GM18951 (cell line): ENCODE results near the gene RAB20.
"Not testable (repeated sequence)": the region's sequence is repeated elsewhere in the genome, so short reads cannot be mapped to it uniquely, and the experiment has no call there.

Experiments used
- POLR2A ChIP-seq: IDR thresholded peaks from 4 replicates; pipeline ENCODE4 v1.6.1; 2011; ENCODE audit warnings: mild to moderate bottlenecking; ENCODE audit not compliant: insufficient read length, insufficient read depth; ENCODE audit errors: extremely low read depth
- in situ Hi-C: fragments of 300-500 bp; cut with MboI; formaldehyde crosslinking; loops from one replicate; pipeline ENCODE4 v1.12.0; 2022; ENCODE audit warnings: low sequenced_read_pairs, mixed read lengths, inconsistent platforms; ENCODE audit not compliant: unreplicated experiment

Gene RAB20

GRCh38 chr13:110539894-110540293 lies 21.6 kb downstream of the RAB20 start:
- no peak for TF ChIP-seq POLR2A
- in situ Hi-C loops, result no loop called here

- no peak for TF ChIP-seq POLR2A
Observed at GRCh38 chr13:110538632-110539031, 22.9 kb downstream of the RAB20 start.

GRCh38 chr13:110536006-110536693 lies 25.4 kb downstream of the RAB20 start:
- TF ChIP-seq POLR2A, result no peak
- in situ Hi-C loops, result no loop called here

More at GRCh38 chr13:110538632-110539031, 22.9 kb downstream of the RAB20 start:
- in situ Hi-C loops, result no loop called here

- in situ Hi-C loops, result no loop called here
- no peak for TF ChIP-seq POLR2A
Observed at GRCh38 chr13:110535526-110535925, 26.0 kb downstream of the RAB20 start.

GRCh38 chr13:110533771-110534670 lies 27.5 kb downstream of the RAB20 start:
- TF ChIP-seq POLR2A, result no peak
- in situ Hi-C loops, result no loop called here

DNA sequence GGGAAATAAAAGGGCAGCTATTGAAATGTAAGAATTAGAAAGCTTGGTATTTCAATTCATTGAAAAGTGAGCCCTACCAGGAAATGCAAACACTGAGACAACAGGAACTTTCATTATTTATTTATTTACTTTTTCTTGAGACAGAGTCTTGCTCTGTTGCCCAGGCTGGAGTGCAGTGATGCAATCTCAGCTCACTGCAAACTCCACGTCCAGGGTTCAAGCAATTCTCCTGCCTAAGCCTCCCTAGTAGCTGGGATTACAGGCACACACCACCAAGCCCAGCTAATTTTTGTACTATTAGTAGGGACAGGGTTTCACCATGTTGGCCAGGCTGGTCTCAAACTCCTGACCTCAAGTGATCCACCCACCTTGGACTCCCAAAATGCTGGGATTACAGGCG lies 29.3 kb downstream of the RAB20 start:
- in situ Hi-C loops, result not testable (repeated sequence)

- in situ Hi-C loops, result no loop called here
- TF ChIP-seq POLR2A, result no peak
Observed at GRCh38 chr13:110531671-110532083, 29.8 kb downstream of the RAB20 start.

GRCh38 chr13:110531100-110531499 lies 30.4 kb downstream of the RAB20 start:
- no peak for TF ChIP-seq POLR2A
- in situ Hi-C loops, result no loop called here

DNA sequence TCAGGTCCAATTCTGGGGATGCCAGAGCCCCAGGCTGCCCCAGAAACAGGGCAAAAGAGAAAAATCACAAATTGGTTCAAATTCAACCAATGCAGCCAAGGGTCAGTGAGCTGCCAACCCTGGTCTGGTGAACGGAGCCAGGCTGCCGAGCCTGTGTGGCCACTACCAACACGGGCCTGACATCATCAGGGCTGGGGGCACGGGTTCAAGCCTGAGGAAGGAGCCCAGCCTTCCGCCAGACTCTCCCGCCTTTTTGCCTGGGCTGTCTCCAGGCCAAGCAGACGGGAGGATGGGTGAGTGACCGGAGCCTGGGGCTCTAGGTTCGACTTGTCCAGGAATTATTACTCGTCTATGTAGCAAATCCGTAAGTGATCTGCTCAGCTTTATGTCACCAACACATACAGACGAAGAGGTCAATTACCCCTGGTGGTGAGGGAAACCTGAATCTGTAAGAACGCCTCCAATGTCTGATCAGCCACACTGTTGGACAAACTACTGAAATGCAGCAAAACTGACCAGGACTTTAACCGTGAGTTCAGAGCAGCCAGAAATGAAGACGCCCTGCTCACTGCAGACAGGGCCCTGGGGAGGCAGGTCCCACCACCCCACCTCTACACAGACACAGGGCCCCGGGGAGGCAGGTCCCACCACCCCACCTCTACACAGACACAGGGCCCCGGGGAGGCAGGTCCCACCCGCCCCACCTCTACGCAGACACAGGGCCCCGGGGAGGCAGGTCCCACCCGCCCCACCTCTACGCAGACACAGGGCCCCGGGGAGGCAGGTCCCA lies 31.8 kb downstream of the RAB20 start:
- no peak for TF ChIP-seq POLR2A
- in situ Hi-C loops, result no loop called here

- TF ChIP-seq POLR2A, result no peak
- in situ Hi-C loops, result no loop called here
Observed at GRCh38 chr13:110528911-110529310, 32.6 kb downstream of the RAB20 start.

- in situ Hi-C loops, result no loop called here
- TF ChIP-seq POLR2A, result no peak
Observed at GRCh38 chr13:110528371-110528770, 33.2 kb downstream of the RAB20 start.

DNA sequence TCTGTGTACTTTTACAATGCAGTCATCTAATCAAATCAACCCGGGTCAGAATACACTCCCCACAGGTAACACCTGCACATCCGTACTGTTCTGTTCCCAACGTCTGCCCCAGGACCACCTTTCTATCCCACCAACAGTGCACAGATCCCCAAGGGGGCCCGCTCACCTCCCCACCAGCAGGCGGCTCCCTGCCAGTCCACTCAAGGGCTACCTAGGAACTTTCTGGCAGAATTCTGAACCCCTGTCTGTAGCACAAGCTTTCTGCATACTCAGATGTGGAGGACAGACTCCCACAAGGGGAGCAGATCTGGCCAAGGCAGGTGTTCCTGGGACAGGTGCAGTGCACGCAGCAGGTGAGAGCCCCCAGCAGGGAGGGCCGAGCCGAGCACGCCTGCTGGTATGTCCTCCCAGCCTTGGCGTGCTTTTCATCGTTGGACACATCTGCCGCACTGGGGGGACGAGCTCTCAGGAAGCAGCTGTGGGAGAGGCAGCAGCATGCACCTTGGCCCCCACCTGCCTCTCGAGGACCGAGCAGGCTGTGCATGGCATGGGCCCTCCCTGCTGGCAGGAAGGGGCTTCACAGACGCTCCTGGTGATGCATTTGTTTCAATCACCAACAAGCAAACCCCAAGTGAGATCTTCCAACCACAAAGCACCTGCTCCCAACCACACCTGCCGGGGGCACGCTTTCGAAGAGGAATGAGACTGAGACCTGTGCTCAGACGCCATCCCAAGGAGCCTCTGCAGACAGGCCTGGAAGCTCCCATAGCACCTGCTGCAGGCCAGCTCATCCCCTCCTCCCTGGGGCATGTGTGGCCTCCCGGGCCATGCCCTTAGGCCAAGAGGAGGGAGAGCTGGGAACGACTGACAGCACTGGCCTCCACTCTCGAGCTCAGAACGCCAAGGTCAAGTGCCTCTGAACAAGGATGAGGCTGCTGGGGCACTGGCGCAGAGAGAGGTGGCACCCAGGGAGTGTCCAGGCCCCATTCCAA lies 35.9 kb downstream of the RAB20 start:
- TF ChIP-seq POLR2A, result no peak
- in situ Hi-C loops, result no loop called here
